Neural cell (in vitro differentiated cells): Measurements from ENCODE around the gene CNOT3. TPM values are rescaled to one million over a fixed set of nuclear protein-coding genes. Genes with fewer than 3 reads are reported as not detected.

Source experiments
- H2AFZ ChIP-seq: fragments of 200-600, 300-800 bp; sonication (generic), shearing (Covaris generic); 2 replicates; pipeline ENCODE4 v1.6.0; 2014; ENCODE audit warnings: low read depth, mild to moderate bottlenecking, antibody characterized with exemption, low read length, moderate library complexity
- H3F3A ChIP-seq: fragments of 200-600 bp; shearing (Covaris generic); 2 replicates; pipeline ENCODE4 v1.6.1; 2016; ENCODE audit warnings: mild to moderate bottlenecking, moderate library complexity, mixed read lengths, antibody characterized with exemption, low read length; ENCODE audit not compliant: insufficient read depth, poor library complexity, severe bottlenecking
- H3K27ac ChIP-seq: fragments of 200-600, 300-800 bp; sonication (generic), shearing (Covaris generic); 2 replicates; pipeline ENCODE4 v1.5.1; 2014; ENCODE audit warnings: mild to moderate bottlenecking, low read length, moderate library complexity
- H3K27me3 ChIP-seq: fragments of 300-800, 200-600 bp; sonication (generic), shearing (Covaris generic); 2 replicates; pipeline ENCODE4 v1.6.0; 2014; ENCODE audit warnings: mild to moderate bottlenecking, low read depth, low read length, moderate library complexity; ENCODE audit not compliant: insufficient read depth
- H3K36me3 ChIP-seq: fragments of 300-800, 200-600 bp; sonication (generic), shearing (Covaris generic); 2 replicates; pipeline ENCODE4 v1.5.1; 2014; ENCODE audit warnings: mild to moderate bottlenecking, antibody characterized with exemption, low read length, moderate library complexity; ENCODE audit not compliant: insufficient read depth
- H3K4me2 ChIP-seq: fragments of 300-800, 200-600 bp; sonication (generic), shearing (Covaris generic); 2 replicates; pipeline ENCODE4 v1.6.0; 2014; ENCODE audit warnings: mild to moderate bottlenecking, low read length
- H3K4me3 ChIP-seq: fragments of 300-800, 200-600 bp; sonication (generic), shearing (Covaris generic); 2 replicates; pipeline ENCODE4 v1.5.1; 2014; ENCODE audit warnings: mild to moderate bottlenecking, low read length, moderate library complexity
- H3K79me2 ChIP-seq: fragments of 200-600 bp; shearing (Covaris generic); replicated peaks from 2 replicates; pipeline ENCODE4 v1.6.0; 2014; ENCODE audit warnings: mild to moderate bottlenecking, low read length, moderate library complexity; ENCODE audit not compliant: insufficient read depth
- H3K9ac ChIP-seq: fragments of 300-800, 200-600 bp; sonication (generic), shearing (Covaris generic); 2 replicates; pipeline ENCODE4 v1.6.1; 2016; ENCODE audit warnings: mild to moderate bottlenecking, low read length, mixed read lengths
- H3K9me2 ChIP-seq: fragments of 200-600 bp; shearing (Covaris generic); 2 replicates; pipeline ENCODE4 v1.6.1; 2016; ENCODE audit warnings: mild to moderate bottlenecking, low read length, mixed read lengths; ENCODE audit not compliant: insufficient read depth
- H3K9me3 ChIP-seq: fragments of 200-600, 300-800 bp; sonication (generic), shearing (Covaris generic); 2 replicates; pipeline ENCODE4 v1.6.1; 2016; ENCODE audit warnings: mild to moderate bottlenecking, mixed run types, low read length, moderate library complexity, mixed read lengths
- H4K20me1 ChIP-seq: fragments of 200-600 bp; shearing (Covaris generic); 2 replicates; pipeline ENCODE4 v1.6.1; 2016; ENCODE audit warnings: mild to moderate bottlenecking, mixed run types; ENCODE audit not compliant: insufficient read depth
- EP300 ChIP-seq: fragments of 450-650 bp; conservative IDR thresholded peaks from 2 replicates; pipeline ENCODE4 v1.6.1; 2014; ENCODE audit warnings: antibody characterized with exemption, mild to moderate bottlenecking, moderate library complexity; ENCODE audit not compliant: poor library complexity, severe bottlenecking
- EZH2 ChIP-seq: fragments of 200-600, 300-800 bp; shearing (Covaris generic), sonication (generic); IDR thresholded peaks from 2 replicates; pipeline ENCODE4 v1.6.1; 2014; ENCODE audit warnings: antibody characterized with exemption, low read length, borderline replicate concordance, mild to moderate bottlenecking; ENCODE audit not compliant: insufficient read depth, poor library complexity, severe bottlenecking
- MXI1 ChIP-seq: fragments of 450-650 bp; conservative IDR thresholded peaks from 2 replicates; pipeline ENCODE4 v1.6.1; 2014; ENCODE audit warnings: antibody characterized with exemption, mild to moderate bottlenecking; ENCODE audit not compliant: poor library complexity, severe bottlenecking
- POLR2AphosphoS5 ChIP-seq: IDR thresholded peaks from 2 replicates; pipeline ENCODE4 v1.6.1; 2012
- RAD21 ChIP-seq: fragments of 450-650 bp; conservative IDR thresholded peaks from 2 replicates; pipeline ENCODE4 v1.6.1; 2014; ENCODE audit warnings: antibody characterized with exemption, mild to moderate bottlenecking, moderate library complexity
- SMC3 ChIP-seq: fragments of 450-650 bp; conservative IDR thresholded peaks from 2 replicates; pipeline ENCODE4 v1.6.1; 2014; ENCODE audit warnings: antibody characterized with exemption, mild to moderate bottlenecking, moderate library complexity; ENCODE audit not compliant: poor library complexity
- TAF1 ChIP-seq: IDR thresholded peaks from 2 replicates; pipeline ENCODE4 v1.6.1; 2012; ENCODE audit warnings: low read depth
- polyA plus RNA-seq: library from polyadenylated mRNA; depleted of rRNA; stranded (reverse); fragments of >200 nt; gene quantifications from 2 replicates; pipeline ENCODE4 v1.2.3, GENCODE V29; 2014
- TF ChIP-seq, protein P1 (sequence below): IDR thresholded peaks from 2 replicates; pipeline ENCODE4 v1.6.1; 2012; ENCODE audit warnings: borderline replicate concordance
- TF ChIP-seq, protein P2 (sequence below): fragments of 450-650 bp; IDR thresholded peaks from 2 replicates; pipeline ENCODE4 v1.5.1; 2014; ENCODE audit warnings: antibody characterized with exemption, mild to moderate bottlenecking, moderate library complexity; ENCODE audit not compliant: poor library complexity, severe bottlenecking

CNOT3 gene
- polyA plus RNA-seq, 1 donor from 2014 or later, result 7.6 TPM

DNA sequence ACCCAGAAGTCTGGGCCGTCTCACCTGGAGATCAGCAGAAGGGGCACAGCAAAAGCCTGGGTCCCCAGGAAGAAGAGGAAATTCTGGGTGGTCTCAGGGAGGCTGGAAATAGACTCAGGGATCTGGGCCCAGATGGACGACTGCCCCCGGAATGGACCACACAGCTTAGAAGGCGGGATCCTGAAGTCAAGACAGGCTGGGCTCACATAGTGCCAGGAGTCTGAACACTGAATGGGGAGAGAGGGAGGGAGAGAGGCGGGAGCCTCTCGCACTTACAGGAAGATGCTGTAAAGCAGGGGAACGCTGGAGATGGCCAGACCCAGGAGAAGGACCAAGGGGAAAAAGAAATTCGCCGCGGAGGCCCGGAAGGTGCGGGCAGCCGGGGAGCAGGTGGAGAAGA is 23.3 kb downstream of the CNOT3 start:
- H3K9me2 ChIP-seq, result no peaks in the 10 kb centered on the region
- H3K9me3 ChIP-seq, result no peaks in the 10 kb centered on the region
- TF ChIP-seq POLR2AphosphoS5 (no peak), RAD21 (no peak), EP300 (no peak), TAF1 (no peak), EZH2 (no peak), SMC3 (no peak), MXI1 (no peak)
- TF ChIP-seq, protein P1, sequence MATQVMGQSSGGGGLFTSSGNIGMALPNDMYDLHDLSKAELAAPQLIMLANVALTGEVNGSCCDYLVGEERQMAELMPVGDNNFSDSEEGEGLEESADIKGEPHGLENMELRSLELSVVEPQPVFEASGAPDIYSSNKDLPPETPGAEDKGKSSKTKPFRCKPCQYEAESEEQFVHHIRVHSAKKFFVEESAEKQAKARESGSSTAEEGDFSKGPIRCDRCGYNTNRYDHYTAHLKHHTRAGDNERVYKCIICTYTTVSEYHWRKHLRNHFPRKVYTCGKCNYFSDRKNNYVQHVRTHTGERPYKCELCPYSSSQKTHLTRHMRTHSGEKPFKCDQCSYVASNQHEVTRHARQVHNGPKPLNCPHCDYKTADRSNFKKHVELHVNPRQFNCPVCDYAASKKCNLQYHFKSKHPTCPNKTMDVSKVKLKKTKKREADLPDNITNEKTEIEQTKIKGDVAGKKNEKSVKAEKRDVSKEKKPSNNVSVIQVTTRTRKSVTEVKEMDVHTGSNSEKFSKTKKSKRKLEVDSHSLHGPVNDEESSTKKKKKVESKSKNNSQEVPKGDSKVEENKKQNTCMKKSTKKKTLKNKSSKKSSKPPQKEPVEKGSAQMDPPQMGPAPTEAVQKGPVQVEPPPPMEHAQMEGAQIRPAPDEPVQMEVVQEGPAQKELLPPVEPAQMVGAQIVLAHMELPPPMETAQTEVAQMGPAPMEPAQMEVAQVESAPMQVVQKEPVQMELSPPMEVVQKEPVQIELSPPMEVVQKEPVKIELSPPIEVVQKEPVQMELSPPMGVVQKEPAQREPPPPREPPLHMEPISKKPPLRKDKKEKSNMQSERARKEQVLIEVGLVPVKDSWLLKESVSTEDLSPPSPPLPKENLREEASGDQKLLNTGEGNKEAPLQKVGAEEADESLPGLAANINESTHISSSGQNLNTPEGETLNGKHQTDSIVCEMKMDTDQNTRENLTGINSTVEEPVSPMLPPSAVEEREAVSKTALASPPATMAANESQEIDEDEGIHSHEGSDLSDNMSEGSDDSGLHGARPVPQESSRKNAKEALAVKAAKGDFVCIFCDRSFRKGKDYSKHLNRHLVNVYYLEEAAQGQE, result no peak
- TF ChIP-seq, protein P2, sequence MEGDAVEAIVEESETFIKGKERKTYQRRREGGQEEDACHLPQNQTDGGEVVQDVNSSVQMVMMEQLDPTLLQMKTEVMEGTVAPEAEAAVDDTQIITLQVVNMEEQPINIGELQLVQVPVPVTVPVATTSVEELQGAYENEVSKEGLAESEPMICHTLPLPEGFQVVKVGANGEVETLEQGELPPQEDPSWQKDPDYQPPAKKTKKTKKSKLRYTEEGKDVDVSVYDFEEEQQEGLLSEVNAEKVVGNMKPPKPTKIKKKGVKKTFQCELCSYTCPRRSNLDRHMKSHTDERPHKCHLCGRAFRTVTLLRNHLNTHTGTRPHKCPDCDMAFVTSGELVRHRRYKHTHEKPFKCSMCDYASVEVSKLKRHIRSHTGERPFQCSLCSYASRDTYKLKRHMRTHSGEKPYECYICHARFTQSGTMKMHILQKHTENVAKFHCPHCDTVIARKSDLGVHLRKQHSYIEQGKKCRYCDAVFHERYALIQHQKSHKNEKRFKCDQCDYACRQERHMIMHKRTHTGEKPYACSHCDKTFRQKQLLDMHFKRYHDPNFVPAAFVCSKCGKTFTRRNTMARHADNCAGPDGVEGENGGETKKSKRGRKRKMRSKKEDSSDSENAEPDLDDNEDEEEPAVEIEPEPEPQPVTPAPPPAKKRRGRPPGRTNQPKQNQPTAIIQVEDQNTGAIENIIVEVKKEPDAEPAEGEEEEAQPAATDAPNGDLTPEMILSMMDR, result no peak
- H3F3A ChIP-seq, result no peaks in the 10 kb centered on the region
- peak overlapping the region; percentile 79 for H3K4me3 ChIP-seq
- H4K20me1 ChIP-seq, result no peaks in the 10 kb centered on the region
- H3K27ac ChIP-seq, result peak overlapping the region; percentile 81
- peak overlapping the region; percentile 73 for H3K9ac ChIP-seq
- no peaks in the 10 kb centered on the region for H3K36me3 ChIP-seq
- H3K27me3 ChIP-seq, result no peaks in the 10 kb centered on the region
- peaks cover 9% of the 10 kb centered on the region for H3K79me2 ChIP-seq
- H3K4me2 ChIP-seq, result peak overlapping the region; percentile 85
- H2AFZ ChIP-seq, result no peak overlapping the region

DNA sequence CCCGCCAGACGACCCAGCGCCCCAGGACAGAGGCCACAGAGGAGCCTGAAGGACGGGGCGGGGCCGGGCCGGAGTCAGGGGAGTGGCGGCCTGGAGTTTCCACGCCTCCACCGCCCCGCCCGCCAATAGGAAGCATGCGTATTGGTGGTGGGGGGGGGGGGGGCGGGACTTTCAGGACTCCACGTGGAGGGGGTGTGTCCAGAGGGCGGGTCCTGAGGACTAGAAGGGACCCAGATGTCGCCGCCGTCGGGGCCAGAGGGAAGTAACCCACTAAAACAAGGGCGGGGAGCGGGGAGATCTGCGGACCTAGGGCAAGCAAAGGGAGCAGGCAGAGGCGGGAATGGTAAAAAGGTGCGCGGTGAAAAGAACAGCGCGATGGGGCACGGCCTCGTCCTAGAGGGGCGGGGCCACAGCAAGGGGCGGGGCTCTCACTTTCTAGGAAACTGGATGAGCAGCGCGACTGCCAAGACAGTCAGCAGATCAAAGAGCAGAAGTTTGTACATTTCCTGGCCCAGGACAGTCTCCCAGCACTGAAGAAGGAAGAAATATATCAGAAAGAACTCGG is 24.8 kb downstream of the CNOT3 start:
- Histone ChIP-seq H3K79me2 (peaks cover 9% of the 10 kb centered on the region), H4K20me1 (no peaks in the 10 kb centered on the region), H3K4me2 (no peak overlapping the region), H3K27me3 (no peaks in the 10 kb centered on the region), H3K36me3 (no peaks in the 10 kb centered on the region), H3K4me3 (no peak overlapping the region), H3K9me3 (no peaks in the 10 kb centered on the region), H3F3A (no peaks in the 10 kb centered on the region), H2AFZ (no peak overlapping the region), H3K27ac (no peak overlapping the region), H3K9me2 (no peaks in the 10 kb centered on the region), H3K9ac (no peak overlapping the region)
- no peak for TF ChIP-seq EP300
- TF ChIP-seq, protein P2, result no peak
- no peak for TF ChIP-seq MXI1
- no peak for TF ChIP-seq SMC3
